ENCODE results near the gene PLET1.

DNA sequence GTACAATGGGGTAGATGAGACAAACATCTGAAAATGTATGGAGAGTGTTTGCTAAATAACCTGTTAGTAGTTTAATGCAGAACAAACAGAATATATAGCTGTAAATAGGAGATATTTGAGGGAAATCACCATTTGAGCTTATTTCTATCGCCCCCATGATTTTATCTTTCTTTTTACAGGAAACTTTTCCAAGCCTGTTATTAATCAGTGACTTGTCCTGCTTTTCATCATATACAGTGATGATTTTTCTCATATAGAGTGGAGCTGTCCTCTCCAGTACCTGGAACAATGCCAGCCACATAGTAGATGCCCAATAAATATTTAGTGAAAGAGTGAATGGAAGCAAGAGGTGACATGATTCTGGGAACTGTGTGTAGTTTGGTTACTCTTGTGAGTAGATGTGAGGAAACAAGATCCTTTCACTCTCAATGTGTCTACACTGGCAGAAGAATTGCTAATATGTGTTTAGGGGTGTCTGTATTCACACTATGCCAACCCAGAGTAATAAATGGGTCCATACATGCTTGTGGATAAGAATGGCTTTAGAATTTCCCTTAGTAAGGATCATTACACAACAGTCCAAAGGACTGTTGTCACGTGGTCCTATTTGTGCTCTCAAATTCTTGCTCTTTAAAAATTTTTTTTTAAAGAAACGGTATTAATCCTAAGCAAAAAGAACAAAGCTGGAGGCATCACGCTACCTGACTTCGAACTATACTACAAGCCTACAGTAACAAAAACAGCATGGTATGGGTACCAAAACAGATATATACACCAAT lies 36.7 kb downstream of the PLET1 start:
- TF ChIP-seq, protein P1, sequence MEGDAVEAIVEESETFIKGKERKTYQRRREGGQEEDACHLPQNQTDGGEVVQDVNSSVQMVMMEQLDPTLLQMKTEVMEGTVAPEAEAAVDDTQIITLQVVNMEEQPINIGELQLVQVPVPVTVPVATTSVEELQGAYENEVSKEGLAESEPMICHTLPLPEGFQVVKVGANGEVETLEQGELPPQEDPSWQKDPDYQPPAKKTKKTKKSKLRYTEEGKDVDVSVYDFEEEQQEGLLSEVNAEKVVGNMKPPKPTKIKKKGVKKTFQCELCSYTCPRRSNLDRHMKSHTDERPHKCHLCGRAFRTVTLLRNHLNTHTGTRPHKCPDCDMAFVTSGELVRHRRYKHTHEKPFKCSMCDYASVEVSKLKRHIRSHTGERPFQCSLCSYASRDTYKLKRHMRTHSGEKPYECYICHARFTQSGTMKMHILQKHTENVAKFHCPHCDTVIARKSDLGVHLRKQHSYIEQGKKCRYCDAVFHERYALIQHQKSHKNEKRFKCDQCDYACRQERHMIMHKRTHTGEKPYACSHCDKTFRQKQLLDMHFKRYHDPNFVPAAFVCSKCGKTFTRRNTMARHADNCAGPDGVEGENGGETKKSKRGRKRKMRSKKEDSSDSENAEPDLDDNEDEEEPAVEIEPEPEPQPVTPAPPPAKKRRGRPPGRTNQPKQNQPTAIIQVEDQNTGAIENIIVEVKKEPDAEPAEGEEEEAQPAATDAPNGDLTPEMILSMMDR (IDR thresholded peaks at IDR 0.05; ENCODE audit: low read length) = no peak
- TF ChIP-seq EZH2phosphoT487 (IDR thresholded peaks at IDR 0.05; ENCODE audit: low read length) = no peak
- no peak for TF ChIP-seq EZH2 (optimal IDR thresholded peaks at IDR 0.05; ENCODE audit: low read depth, low read length)

Measured in MM.1S (cell line).